Measurements from ENCODE around the gene PSMA5.
A peak's percentile ranks its signal among the peaks of the same experiment; 100 is the strongest.
"Not testable (repeated sequence)": the region's sequence is repeated elsewhere in the genome, so short reads cannot be mapped to it uniquely, and the experiment has no call there.

Gene PSMA5

GRCh38 chr1:109432336-109432735 lies 6.1 kb upstream of the PSMA5 start:
- peak; percentile 73 for DNase-seq (ENCODE audit: low read depth)

DNA sequence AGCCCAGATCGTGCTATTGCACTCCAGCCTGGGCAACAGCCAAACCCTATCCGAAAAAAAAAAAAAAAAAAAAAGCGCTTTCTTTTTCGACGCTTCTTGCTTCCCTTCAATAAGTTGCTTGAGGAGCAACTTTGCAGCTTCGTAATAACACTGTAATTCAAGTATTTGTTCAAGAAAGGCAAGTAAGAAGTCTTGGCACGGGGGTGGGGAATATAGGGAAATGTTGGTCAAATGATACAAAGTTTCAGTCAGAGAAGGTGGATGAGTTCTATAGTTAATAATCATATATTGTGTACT lies 871 bp upstream of the PSMA5 start:
- no peak for DNase-seq (ENCODE audit: low read depth)

DNA sequence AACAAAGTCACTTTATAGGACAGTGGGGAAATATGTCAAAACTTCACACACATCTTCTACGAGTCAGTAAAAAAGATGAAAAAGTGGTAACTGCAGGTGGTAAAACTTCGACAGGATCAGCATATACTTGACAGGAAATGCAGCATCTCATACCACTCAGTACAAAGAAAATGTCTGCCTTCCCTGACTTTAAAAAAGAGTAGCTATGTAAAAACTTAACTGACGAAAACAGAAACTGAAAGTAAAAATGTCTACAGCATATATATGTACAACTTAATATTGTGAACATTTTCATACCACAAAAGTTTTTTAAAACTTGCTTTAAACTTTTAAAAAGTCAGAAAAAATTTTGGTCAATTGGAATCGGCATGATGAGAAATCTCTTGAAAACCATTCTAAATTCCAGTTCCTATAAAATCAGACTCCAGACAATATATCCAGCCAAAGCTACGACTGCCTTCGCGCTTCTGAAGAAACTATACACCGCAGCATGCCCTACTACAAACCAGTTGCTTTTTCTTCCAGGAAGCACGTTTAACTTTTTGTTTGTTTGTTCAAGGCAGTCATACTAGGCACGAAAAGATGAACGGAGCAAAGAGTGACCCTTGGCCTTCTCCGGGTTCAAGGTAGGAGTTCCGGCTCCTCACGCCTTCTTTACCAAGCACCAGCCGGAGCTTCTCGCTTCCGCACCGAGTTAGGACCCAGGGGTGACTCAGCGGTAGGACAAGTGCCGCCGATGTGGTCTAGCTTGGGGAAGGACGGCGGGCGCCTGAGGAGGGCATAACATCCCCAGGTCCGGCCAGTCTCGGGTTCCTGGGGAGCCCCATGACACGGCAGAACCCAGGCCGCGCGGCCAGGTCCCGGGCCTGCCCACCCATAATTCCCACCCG lies 612 bp downstream of the PSMA5 start:
- DNase-seq (ENCODE audit: low read depth), result peak; percentile 69

DNA sequence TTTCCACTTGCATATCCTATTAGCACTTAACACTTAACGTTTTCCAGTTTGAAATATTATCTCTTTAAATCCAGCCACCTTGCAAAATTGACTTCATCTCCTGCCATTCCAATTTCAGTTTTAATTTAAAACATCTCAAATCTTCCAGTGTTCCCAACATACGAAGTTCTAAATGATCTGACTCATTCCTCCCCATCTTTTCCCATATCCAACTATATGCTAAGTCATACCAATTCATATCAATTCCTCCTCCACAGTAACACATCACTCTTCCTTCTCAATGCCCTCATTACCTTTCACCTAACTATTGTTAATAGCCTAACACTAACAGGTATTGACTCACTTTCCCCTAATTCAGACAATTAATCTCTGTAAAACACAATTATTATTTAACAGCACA lies 2.8 kb downstream of the PSMA5 start:
- DNase-seq (ENCODE audit: low read depth), result no peak

DNA sequence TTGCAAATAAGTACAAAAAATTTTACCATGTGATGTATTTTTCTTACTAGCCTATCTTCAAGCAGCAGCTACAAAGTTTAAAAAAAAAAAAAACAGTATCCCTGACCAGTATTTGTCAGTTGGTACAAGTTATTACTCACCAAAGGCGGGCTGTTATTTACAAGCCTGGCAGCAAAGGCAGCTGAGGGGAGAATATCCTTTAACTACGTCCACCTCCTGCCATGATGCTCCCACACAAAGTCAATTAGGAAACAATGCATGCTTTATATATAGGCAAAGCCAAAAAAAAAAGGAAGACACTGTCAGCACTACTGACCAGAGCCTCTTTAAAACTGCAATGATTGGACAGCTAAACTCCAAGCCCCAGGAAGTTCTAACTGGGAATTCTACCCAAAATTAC lies 13.7 kb downstream of the PSMA5 start:
- no peak for DNase-seq (ENCODE audit: low read depth)

DNA sequence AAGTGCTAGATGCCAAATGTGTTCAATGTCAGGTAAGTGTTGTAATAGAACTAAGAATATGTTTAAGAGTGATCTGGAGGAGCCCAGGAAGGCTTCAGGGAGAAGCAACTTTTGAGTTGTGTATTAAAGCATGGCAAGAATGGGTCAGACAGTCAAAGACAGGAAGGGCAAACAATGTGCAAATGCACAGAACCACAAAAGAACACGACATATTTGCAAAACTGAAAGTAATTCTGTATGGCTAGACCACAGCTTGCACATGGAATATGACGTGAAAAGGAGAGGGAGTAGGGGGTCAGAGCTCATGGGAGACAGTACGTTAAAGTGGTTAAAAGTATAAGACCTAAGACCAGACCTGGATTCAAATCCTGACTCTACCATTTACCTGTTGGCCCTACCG lies 21.4 kb downstream of the PSMA5 start:
- DNase-seq (ENCODE audit: low read depth), result no peak

- peak; percentile 32 for DNase-seq (ENCODE audit: low read depth)
Measured at GRCh38 chr1:109402025-109402424, 24.2 kb downstream of the PSMA5 start.

DNA sequence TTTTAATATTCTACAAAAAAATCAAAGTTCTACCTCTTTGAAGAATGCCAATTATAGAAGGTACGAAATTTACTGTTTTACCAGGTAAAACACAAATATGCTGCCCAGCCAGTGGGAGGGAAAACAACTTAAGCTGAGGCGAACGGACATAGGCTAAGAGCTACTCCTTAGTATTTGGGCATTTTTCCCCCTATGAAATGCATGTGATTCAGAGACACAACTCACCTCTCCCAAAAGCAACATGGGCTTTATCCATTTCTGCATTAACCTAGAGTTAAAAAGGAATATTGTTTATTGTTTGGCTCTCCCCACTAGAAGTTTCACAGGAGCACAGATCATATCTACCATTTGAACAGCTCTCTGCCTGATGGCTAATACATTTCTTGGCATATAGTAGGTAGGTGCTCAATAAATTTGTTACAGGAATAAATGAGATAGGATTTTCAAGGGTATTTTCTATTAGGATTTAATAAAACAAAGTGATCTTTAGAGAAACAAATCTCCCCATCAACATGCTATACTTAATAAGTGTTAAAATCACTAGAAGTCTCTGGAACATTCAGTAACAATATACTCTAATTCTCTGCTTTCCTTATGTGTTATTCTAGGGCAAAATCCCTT lies 26.1 kb downstream of the PSMA5 start:
- no peak for DNase-seq (ENCODE audit: low read depth)

- peak; percentile 70 for DNase-seq (ENCODE audit: low read depth)
Measured at GRCh38 chr1:109399326-109399957, 26.8 kb downstream of the PSMA5 start.

DNA sequence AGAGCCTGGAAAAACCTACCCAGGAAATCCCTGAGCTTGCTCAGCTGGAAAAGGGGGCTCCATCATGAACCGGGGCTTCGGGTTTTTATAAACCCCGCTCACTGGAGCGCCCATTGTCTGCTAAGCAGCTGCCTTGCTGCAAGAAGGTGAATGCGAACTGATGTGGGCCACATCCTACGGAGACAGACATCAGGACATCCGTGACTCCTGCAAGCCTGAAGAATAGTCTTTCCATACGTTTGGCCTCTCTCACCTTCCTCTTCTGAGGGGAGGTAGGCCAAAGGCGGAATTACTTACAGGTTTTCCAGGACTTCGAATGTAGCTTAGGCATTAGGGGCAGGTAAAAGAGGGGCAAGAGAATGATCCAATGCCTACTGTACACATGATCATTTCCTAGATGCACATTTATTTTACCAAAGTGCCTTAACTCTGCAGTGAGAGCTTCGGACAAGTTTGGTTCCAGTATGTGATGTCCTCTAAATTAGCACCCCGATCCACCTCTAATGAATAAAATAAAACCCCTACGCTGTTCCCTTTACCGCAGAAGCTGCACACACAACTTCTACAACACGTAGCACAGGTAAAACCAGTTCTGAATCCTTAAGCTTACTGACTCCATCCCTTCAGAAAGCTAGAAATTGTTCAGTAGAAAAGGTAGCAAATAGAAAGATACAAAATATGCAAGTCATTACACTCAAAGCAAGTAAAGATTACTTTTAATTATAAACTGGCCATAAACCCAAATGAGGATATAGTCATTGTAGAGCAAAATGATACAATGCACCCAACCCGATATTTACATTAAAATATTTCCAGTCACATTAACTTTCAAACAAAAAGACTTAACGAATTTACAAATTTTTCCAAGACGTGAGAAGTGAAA lies 27.7 kb downstream of the PSMA5 start:
- no peak for DNase-seq (ENCODE audit: low read depth)

DNA sequence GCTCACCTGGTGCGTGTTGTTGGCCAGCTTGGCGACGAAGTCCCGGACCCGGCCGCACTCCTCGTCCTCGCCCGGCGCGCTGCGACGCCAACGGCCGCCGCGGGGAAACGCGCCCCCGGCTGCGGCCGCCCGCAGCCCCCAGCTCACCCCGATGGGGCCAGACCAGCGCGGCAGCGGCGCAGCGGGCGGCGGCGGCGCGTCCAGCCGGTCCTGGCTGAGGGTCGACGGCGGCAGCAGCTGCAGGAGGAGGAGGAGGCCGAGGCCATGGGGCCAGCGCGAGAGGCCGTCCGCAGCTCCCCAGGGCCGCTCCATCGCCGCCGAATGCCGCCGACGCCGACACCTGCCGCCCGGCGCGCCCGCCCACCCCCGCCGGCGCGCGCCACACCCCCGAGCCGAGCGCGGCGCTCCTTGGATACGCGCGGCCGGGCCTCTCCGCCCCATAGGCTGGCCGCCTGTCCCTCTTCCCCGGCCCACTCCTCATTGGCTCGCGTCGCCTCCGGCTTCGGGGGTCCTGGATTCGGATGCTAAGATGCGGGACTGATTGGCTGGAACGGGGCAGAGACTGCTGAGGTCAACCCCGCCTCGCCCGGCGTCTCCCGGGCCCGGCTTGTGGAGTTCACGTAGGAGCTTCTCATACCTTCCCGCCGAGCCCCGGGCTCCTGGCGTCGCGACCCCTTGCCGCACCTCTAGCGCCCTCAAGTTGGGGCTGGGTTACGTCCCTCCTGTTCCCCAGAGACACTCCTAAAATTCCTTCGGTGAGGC lies 28.5 kb downstream of the PSMA5 start, which contains the start of gene SORT1:
Gene SORT1 (minus strand): TSS at position 338 of the 762 bp plus-strand sequence. CDS start 26 bp downstream, at position 312.
- peak; percentile 90 for DNase-seq (ENCODE audit: low read depth)

DNA sequence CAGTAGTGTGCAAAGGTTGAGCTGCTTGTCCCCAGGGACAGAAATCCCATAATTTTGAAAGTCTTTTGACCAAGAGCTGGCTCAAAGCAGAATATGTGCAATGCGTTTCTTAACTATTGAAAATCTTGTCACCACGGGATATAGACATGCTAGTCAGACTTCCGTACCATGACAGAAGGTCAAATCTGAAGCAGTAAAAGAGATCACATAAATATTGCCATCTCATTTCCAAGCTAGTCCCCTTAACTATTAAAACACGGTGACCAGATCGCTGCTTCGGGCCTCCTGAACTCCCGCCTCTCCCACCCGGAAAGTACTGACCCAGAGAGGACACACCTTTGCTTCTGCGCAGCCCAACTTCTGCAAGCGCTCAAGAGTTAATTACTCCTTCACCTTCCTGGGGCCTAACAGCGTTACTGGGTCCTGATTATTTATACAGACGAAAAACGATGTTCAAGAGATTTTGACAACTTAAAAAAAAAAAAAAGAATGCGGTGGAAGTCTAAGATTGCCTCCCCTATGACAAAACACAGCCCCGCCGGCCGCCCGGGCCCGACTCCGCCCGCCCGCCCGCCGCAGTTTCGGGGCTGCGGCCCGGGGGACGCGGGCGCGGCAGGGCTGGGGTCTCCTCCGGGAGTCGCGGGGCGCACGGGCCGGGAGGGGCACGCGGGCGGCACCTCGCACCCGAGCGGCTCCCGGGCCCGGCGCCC lies 29.2 kb downstream of the PSMA5 start:
- DNase-seq (ENCODE audit: low read depth), result no peak

DNA sequence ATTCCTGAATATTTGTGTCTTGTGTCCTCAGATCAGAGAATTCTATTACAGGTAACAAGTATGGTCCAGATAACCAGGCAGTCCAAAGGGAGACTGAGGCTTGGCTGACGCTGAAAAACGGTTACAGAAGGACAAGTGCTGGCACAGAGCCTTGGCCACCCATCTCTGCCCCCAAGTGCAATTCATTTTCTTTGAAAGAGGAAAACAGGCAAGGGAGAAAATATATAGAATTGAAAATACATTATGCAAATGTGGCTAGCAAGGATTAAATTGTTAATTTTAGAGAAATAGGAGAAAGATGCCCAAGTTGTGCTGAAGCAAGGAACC lies 29.8 kb downstream of the PSMA5 start:
- no peak for DNase-seq (ENCODE audit: low read depth)

DNA sequence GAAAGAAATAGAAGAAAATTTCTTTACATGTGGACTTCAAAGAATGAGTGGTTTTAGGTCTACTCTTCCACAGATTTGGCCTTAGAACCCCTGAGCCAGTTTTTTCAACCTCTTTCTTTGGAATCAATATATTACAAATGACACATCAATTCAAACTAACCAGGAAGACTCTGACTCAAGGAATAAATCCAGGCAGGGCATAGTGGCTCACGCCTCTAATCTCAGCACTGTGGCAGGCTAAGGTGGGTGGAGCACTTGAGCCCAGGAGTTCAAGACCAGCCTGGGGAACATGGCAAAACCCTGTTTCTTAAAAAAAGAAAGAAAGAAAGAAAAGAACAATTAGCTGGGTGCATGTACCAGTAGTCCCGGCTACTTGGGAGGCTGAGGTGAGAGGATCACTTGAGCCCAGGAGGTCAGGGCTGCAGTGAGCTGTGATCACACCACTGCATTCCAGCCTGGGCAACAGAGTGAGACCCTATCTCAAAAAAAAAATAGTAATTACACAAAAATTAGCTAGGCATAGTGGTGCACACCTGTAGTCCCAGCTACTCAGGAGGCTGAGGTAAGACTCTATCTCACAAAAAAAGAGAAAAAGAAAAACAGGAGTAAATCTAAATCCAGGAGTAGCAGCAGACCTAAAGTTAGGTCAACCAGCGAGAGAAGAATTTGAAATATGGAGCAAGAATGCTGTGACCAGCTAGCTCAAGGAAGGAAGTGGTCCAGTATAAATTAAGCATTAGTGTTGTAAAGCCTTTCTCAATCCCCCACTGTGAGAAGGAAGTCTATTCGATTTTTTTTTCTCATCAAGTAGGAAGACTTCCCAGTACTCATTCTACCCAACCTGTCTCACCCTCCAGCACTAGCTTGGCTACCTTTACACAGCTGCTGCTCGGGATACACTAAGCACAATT lies 30.4 kb downstream of the PSMA5 start:
- peak; percentile 89 for DNase-seq (ENCODE audit: low read depth)

- not testable (repeated sequence) for DNase-seq (ENCODE audit: low read depth)
Measured at GRCh38 chr1:109395282-109395599, 31.0 kb downstream of the PSMA5 start.

- no peak for DNase-seq (ENCODE audit: low read depth)
Measured at GRCh38 chr1:109394591-109395281, 31.5 kb downstream of the PSMA5 start.

GRCh38 chr1:109393617-109394233 lies 32.5 kb downstream of the PSMA5 start:
- no peak for DNase-seq (ENCODE audit: low read depth)

DNA sequence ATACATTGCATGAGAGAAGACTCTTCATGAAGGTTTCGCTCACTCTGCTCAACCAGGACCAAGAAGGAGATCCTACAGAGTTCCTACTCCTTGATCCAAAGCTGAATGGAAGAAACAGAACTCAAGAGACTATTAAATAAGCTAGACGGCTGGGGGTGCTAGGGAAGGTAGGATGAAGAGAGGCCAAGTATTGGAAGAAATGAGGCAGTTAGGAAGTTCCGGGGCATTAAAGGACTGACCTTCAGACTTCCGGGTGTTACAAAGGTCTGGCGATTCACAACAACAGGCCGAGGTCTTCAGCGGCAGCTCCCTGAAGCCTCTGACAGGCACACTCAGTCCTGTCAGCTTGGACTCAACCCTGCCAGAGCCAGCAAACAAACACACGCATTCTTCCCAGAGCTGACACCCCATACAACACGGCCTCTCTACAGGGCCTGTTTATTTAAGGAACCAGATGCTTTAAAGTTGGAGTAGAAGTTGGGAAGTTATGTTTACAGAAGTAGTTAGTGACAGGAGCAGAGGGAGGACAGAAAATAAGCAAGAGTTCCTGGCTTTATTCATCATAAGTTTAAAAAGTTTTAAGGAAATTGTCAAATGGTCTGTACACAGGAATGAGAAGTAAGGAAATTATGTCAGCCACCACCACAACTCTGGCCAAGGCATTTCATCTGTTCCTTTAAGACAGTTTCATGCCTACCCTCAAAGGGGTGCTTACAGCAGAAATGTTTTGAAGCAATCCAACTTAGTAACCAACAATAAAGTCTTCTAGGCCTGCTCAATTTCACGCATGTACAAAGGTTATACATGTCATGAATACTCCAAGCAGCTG lies 33.2 kb downstream of the PSMA5 start:
- DNase-seq (ENCODE audit: low read depth), result peak; percentile 83

Data from EH (cell line).